DMS114 treated with DMSO at 0.1 percent for 48 hours (cell line): Measurements from ENCODE around the gene PRIMPOL.

Experiments used
- DNase-seq: peaks from one replicate; lab custom pipeline; 2025; ENCODE audit not compliant: unreplicated experiment; lab: John Stamatoyannopoulos, UW

Gene PRIMPOL

GRCh38 chr4:184664445-184665210, 15.1 kb downstream of the PRIMPOL start:
- no peak for DNase-seq

GRCh38 chr4:184666670-184667069, 17.1 kb downstream of the PRIMPOL start:
- DNase-seq = no peak

GRCh38 chr4:184668096-184668495, 18.6 kb downstream of the PRIMPOL start:
- no peak for DNase-seq

GRCh38 chr4:184668511-184669114, 19.1 kb downstream of the PRIMPOL start:
- DNase-seq = no peak

- DNase-seq = no peak
These were observed 19.7 kb downstream of the PRIMPOL start for GRCh38 chr4:184669251-184669650.

DNA sequence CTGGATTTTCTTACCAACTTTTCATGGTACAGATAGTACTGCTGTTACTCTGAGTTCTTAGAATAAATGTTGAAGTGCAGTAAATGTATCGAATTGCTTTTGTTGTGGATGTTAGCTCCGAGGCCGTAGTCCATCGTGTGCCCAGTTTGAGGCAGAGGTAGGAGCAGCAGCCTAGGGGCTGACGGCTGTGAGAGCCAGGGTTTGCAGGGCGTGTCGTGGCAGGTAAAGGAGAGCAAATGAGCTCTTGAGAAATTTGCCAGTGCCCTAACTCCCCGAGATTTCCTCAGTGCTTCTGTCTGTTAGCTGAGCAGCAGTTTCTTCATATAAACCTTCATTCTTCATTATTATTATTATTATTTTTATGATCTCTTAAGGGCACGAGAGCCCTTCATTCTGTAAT, 21.6 kb downstream of the PRIMPOL start:
- no peak for DNase-seq

GRCh38 chr4:184672741-184673140, 23.2 kb downstream of the PRIMPOL start:
- no peak for DNase-seq

GRCh38 chr4:184674011-184674410, 24.5 kb downstream of the PRIMPOL start:
- DNase-seq = no peak

DNA sequence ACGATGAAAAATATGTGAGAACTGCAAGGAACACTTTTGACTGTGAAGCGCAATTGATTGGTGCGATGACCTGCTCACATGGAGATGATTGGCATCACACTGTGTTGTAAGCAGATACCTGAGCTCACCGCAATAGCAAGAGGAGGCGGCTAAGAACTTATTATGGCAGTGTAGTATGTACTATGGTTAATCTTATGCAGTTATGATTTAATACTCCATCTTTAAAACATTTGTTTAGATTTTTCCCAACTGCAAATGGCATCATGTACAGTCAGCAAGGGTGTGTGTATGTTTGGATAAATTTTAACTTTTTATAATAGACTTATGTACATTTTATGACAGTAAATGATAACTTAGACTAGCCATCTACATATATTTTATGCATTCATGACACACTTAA, 25.5 kb downstream of the PRIMPOL start:
- no peak for DNase-seq

GRCh38 chr4:184675821-184676492, 26.4 kb downstream of the PRIMPOL start:
- no peak for DNase-seq

- no peak for DNase-seq
These were observed 31.2 kb downstream of the PRIMPOL start for GRCh38 chr4:184680698-184681097.

- no peak for DNase-seq
These were observed 32.4 kb downstream of the PRIMPOL start for GRCh38 chr4:184681916-184682315.

DNA sequence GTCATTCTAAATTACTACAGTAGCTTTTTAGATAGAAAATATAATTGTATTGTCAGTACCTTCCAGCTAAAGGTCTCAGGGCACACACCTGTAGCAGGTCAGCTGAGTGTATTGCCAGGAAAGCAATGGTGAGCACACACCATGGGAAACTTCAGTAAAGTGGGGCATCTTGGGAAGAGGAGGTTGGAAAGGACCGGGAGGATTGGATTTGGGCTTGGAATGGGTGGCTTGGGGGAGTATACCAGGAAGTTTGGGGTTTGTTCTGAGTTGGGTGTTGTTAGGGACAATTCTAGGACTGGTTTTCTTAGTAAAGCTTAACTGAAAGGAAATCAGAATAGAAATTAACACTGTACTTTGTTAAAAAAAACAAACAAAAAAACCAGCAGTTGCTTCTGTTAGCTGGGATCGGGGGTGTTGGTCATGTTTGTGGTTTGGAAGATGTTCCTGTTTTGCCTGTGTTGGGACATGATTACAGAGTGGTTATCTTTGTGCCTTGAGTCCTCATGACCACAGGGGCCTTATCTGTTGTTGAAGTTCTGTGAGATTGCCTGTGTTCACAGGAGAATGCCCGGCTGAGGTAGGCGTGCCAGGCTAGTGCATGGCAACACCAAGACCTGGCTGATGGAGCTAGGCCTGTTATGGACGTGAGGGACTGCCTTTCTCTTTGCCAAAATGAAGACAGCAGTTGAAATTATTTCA, 35.1 kb downstream of the PRIMPOL start:
- no peak for DNase-seq

- DNase-seq = no peak
These were observed 38.5 kb downstream of the PRIMPOL start for GRCh38 chr4:184688005-184688404.

DNA sequence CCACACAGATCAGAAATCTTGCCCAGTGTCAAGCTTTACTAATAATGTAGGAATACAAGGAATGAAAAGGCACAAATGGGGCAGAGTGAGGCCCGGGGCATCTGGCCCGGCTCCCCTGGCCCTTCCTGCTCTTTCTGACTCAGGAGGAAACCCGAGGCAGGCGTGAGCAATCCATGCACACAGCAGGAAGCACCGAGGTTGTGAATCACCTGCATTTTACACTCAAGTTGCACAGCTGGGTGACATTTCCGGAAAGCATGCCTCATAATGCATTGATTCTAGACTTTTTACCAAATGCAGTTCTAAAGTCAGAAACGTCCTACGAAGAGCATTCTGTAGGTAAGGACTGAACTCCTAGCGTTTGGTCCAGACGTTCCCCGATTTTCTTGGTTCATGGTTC, 38.9 kb downstream of the PRIMPOL start:
- no peak for DNase-seq

GRCh38 chr4:184689681-184690080, 40.1 kb downstream of the PRIMPOL start:
- no peak for DNase-seq

DNA sequence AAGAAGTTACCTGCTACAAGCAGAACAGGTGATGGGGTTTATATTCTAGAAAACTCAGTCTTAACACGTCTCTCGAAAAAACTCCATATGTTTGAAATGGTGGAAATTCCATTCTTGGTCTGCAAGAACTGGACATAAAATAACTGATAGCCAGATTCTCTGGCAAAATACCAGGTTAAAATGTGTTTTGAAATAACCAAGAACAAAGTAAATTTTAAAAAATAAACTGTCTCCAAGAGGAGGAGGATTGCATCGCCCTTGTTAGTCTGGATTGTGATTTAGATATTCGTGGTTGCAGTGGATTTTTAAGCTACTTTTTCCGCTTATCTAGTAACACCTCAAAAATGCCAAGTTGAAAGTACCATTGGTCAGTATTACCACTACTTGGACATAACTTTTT, 43.5 kb downstream of the PRIMPOL start:
- no peak for DNase-seq

GRCh38 chr4:184694412-184694956, 44.9 kb downstream of the PRIMPOL start:
- DNase-seq = no peak

GRCh38 chr4:184695178-184695896, 45.8 kb downstream of the PRIMPOL start:
- DNase-seq = no peak

DNA sequence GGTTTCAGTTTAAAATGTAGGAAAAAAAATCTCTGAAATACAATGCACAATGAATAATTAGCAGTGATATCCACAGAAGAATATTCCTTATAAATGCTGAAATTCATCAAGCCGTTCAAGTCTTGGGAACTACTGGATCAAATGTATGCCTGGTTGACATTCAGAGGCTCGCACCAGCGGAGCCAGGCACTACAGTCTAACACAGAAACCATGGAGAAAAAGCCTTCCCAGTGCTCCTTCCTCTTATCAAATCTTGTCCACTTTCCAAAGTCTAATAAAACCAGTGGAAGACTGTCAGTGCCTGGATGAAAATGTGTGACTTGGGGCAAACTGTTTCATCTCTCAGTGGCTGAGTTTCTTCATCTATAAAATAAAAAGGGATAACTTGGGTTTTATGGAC, 48.4 kb downstream of the PRIMPOL start:
- no peak for DNase-seq

- DNase-seq = no peak
These were observed 50.4 kb downstream of the PRIMPOL start for GRCh38 chr4:184699941-184700340.
